Measurements from ENCODE around the gene AFF1. TPM values are rescaled to one million over a fixed set of nuclear protein-coding genes. Genes with fewer than 3 reads are reported as not detected.

AFF1 gene
- total and polyA plus RNA-seq, 2 of the 4 experiments (the other 2 are of a cell fraction): 7.0 to 9.6 TPM

- dilution Hi-C loops (cut with HindIII; ENCODE audit: low sequenced_read_pairs, unreplicated experiment): no loop called here
- H3K56ac ChIP-seq (ENCODE audit: extremely low read depth, insufficient read depth, low read length): no peak overlapping the region
- H3K9ac ChIP-seq (ENCODE audit: low read depth, low read length): no peak overlapping the region
- in situ Hi-C loops (cut with MboI; ENCODE audit: low sequenced_read_pairs): loop anchor here (5.0 kb wide), 1 partner anchor 66 kb away; no protein-coding TSS in a partner anchor
- H3K14ac ChIP-seq (replicated peaks; ENCODE audit: low read depth, low read length): no peak overlapping the region
- H3K23ac ChIP-seq (ENCODE audit: low read depth, low read length): no peak overlapping the region
- no peak overlapping the region for H2BK120ac ChIP-seq (ENCODE audit: low read depth, low read length)
- no TSS peak for BruUV-seq (replicated peaks)
- no peaks in the 10 kb centered on the region for H3K27me3 ChIP-seq (ENCODE audit: control insufficient read depth, insufficient read depth, low read length)
- POLR2A ChIA-PET (ENCODE audit: unreplicated experiment): no interaction called here
- ATAC-seq (ENCODE audit: low read depth) (no peak), DNase-seq (no peak)
- H2BK20ac ChIP-seq (ENCODE audit: low read depth, low read length): no peak overlapping the region; the same call in 1 of the 2 replicates
- H4K8ac ChIP-seq (ENCODE audit: low read depth in 2 of 2, low read length in 2 of 2): no peak overlapping the region
- CTCF ChIA-PET: no interaction called here
- H2AFZ ChIP-seq (replicated peaks; ENCODE audit: low read length, poor library complexity): no peak overlapping the region
- H2AK9ac ChIP-seq (replicated peaks; ENCODE audit: low read depth, low read length, poor library complexity): no peak overlapping the region
- no peak overlapping the region for H3K27ac ChIP-seq (ENCODE audit: insufficient read depth, low read length)
- H3K79me1 ChIP-seq (ENCODE audit: low read depth in 1 of 2, low read length in 2 of 2): peaks cover 16 to 82% of the 10 kb centered on the region in 2 experiments
- H4K20me1 ChIP-seq (ENCODE audit: insufficient read depth, low read length): peaks cover 14% of the 10 kb centered on the region; the same call in 1 of the 2 replicates
- H4K91ac ChIP-seq (ENCODE audit: insufficient read depth, low read depth, low read length): no peak overlapping the region
- no peak overlapping the region for H4K5ac ChIP-seq (ENCODE audit: low read depth, low read length)
- peaks cover 22% of the 10 kb centered on the region for H3K4me1 ChIP-seq (ENCODE audit: control insufficient read depth, insufficient read depth, low read length)
- H2BK5ac ChIP-seq (ENCODE audit: low read depth, low read length, poor library complexity, severe bottlenecking): no peak overlapping the region
- no peaks in the 10 kb centered on the region for H3K36me3 ChIP-seq (ENCODE audit: control insufficient read depth, insufficient read depth, low read length)
- H3K9me3 ChIP-seq (ENCODE audit: control insufficient read depth, insufficient read depth, low read length): no peaks in the 10 kb centered on the region
- 100% methylated on average over 4 of the region's 15 CpGs; no CpG with 5 or more reads in 1 of the 2 experiments for WGBS, 2 experiments (ENCODE audit: extremely low coverage in 2 of 2, insufficient read length in 1 of 2)
- H3K4me2 ChIP-seq (ENCODE audit: low read depth, low read length): no peak overlapping the region
- intact Hi-C loops (cut with micrococcal nuclease): loop anchor here (5.0 kb wide), 1 partner anchor 176 kb away; no protein-coding TSS in a partner anchor
- no peak overlapping the region for H2BK15ac ChIP-seq (ENCODE audit: low read depth, low read length)
- no peak overlapping the region for H3K4me3 ChIP-seq (ENCODE audit: insufficient read depth, low read depth, low read length)
- H3K4ac ChIP-seq (ENCODE audit: low read depth, low read length): no peak overlapping the region
- H2AK5ac ChIP-seq (ENCODE audit: low read depth, low read length): no peak overlapping the region
- H3K9me1 ChIP-seq (ENCODE audit: insufficient read depth, low read length): peaks cover 8% of the 10 kb centered on the region
- TF ChIP-seq ELK1 (IDR thresholded peaks at IDR 0.05; ENCODE audit: borderline replicate concordance, low read depth, low read length) (no peak), POLR2A (IDR thresholded peaks at IDR 0.05; ENCODE audit: low read depth, low read length) (no peak), CTCF (conservative IDR thresholded peaks at IDR 0.05; ENCODE audit: low read depth, low read length) (no peak), MAZ (IDR thresholded peaks at IDR 0.05; ENCODE audit: borderline replicate concordance, low read depth, low read length) (no peak), MAFK (IDR thresholded peaks at IDR 0.05; ENCODE audit: low read depth, low read length) (no peak), USF2 (IDR thresholded peaks at IDR 0.05; ENCODE audit: low read depth, low read length) (no peak), BHLHE40 (IDR thresholded peaks at IDR 0.05; ENCODE audit: low read depth, low read length) (no peak), FOS (IDR thresholded peaks at IDR 0.05; ENCODE audit: low read depth, low read length) (no peak), CHD1 (IDR thresholded peaks at IDR 0.05; ENCODE audit: low read depth, low read length) (no peak), MXI1 (IDR thresholded peaks at IDR 0.05; ENCODE audit: borderline replicate concordance, low read depth, low read length) (no peak), SMC3 (IDR thresholded peaks at IDR 0.05; ENCODE audit: low read depth, low read length) (no peak), NFE2L2 (IDR thresholded peaks at IDR 0.05; ENCODE audit: low read depth, low read length) (no peak), CEBPB (IDR thresholded peaks at IDR 0.05; ENCODE audit: low read depth, low read length) (no peak), RAD21 (IDR thresholded peaks at IDR 0.05; ENCODE audit: low read length) (no peak), RCOR1 (IDR thresholded peaks at IDR 0.05; ENCODE audit: insufficient replicate concordance, low read length) (no peak), RFX5 (IDR thresholded peaks at IDR 0.05; ENCODE audit: low read depth, low read length) (no peak)
- no peak overlapping the region for H3K18ac ChIP-seq (ENCODE audit: low read depth, low read length)
Observed at GRCh38 chr4:86940920-86941460, 6.2 kb downstream of the AFF1 start.

All from IMR-90 (cell line).